CD4-positive, alpha-beta memory T cell (primary cell): Measurements from ENCODE around the gene CLUH. TPM values are rescaled to one million over a fixed set of nuclear protein-coding genes. Genes with fewer than 3 reads are reported as not detected.

Experiments used
- CTCF ChIA-PET: fragments of 350-600 bp; sonication (Branson Sonifier 250); formaldehyde crosslinking; loops from one replicate; lab custom pipeline; 2021; ENCODE audit warnings: inconsistent platforms; ENCODE audit not compliant: partially characterized antibody; lab: Charles Lee
- POLR2A ChIA-PET: fragments of 350-600 bp; sonication (Branson Sonifier 250); formaldehyde crosslinking; loops from one replicate; lab custom pipeline; 2021; ENCODE audit not compliant: partially characterized antibody; lab: Charles Lee
- DNase-seq, 5 donors: peaks; one replicate each; pipeline versions ENCODE4 v3.0.0 to v3.0.0-alpha.2; 2020 to 2022; ENCODE audit warnings: mixed read lengths in 1 of 5
- H3K27ac ChIP-seq: one replicate; pipeline ENCODE4 v1.7.0; 2013; ENCODE audit warnings: low read depth, low read length
- H3K27me3 ChIP-seq: 2 replicates; pipeline ENCODE4 v1.7.0; 2013; ENCODE audit warnings: mild to moderate bottlenecking, low read length, moderate library complexity; ENCODE audit not compliant: insufficient read depth
- H3K36me3 ChIP-seq: 2 replicates; pipeline ENCODE4 v1.7.0; 2013; ENCODE audit warnings: mild to moderate bottlenecking, low read length, moderate library complexity; ENCODE audit not compliant: insufficient read depth
- H3K4me1 ChIP-seq: 2 replicates; pipeline ENCODE4 v1.7.0; 2013; ENCODE audit warnings: mild to moderate bottlenecking, low read length, moderate library complexity; ENCODE audit not compliant: insufficient read depth
- H3K4me3 ChIP-seq, 2 donors: one replicate each; pipeline ENCODE4 v1.7.0; 2013; ENCODE audit warnings: low read length in 2 of 2, mild to moderate bottlenecking in 1 of 2
- H3K9me3 ChIP-seq, 2 donors: one replicate each; pipeline ENCODE4 v1.7.0; 2013; ENCODE audit warnings: low read length in 2 of 2, control low read depth in 1 of 2; ENCODE audit not compliant: control insufficient read depth in 1 of 2
- H3K27ac Mint-ChIP-seq, 7 donors: one replicate each; pipeline ENCODE4 v1.8.0; 2020 to 2021; ENCODE audit warnings: mixed read lengths in 7 of 7, mild to moderate bottlenecking in 6 of 7, inconsistent platforms in 3 of 7, moderate library complexity in 3 of 7
- H3K27me3 Mint-ChIP-seq, 2 donors: one replicate each; pipeline ENCODE4 v1.8.0; 2020 to 2021; ENCODE audit warnings: mixed read lengths in 2 of 2
- H3K36me3 Mint-ChIP-seq, 2 donors: one replicate each; pipeline ENCODE4 v1.8.0; 2020 to 2021; ENCODE audit warnings: mixed read lengths in 2 of 2, inconsistent platforms in 1 of 2, mild to moderate bottlenecking in 1 of 2
- H3K4me1 Mint-ChIP-seq, 4 donors: one replicate each; pipeline ENCODE4 v1.8.0; 2020 to 2021; ENCODE audit warnings: mixed read lengths in 4 of 4, mild to moderate bottlenecking in 1 of 4
- H3K4me3 Mint-ChIP-seq, 8 donors: one replicate each; pipeline ENCODE4 v1.8.0; 2020 to 2021; ENCODE audit warnings: mixed read lengths in 8 of 8, mild to moderate bottlenecking in 7 of 8, moderate library complexity in 6 of 8, inconsistent platforms in 3 of 8
- H3K9me3 Mint-ChIP-seq, 8 donors: one replicate each; pipeline ENCODE4 v1.8.0; 2020 to 2021; ENCODE audit warnings: mixed read lengths in 8 of 8, mild to moderate bottlenecking in 5 of 8, inconsistent platforms in 3 of 8, moderate library complexity in 1 of 8
- intact Hi-C: fragments of 100-400 bp; cut with micrococcal nuclease; formaldehyde crosslinking; loops from one replicate; pipeline ENCODE4 v1.15.1; 2023
- polyA plus RNA-seq, 2 donors: library from polyadenylated mRNA; unstranded; fragments of 300-500 nt; fragmentation: Illumina TruSeq; gene quantifications; one replicate each; pipeline ENCODE4 v1.2.3, GENCODE V29; 2021
- total RNA-seq, 2 experiments: library from RNA; stranded (reverse); gene quantifications; one replicate each; pipeline ENCODE4 v1.2.3, GENCODE V29; 2021

The CLUH gene
- total and polyA plus RNA-seq, 4 experiments from 2014 or later = 5.5 to 44.1 (median 29.1) TPM

GRCh38 chr17:2705888-2706795, 5.4 kb downstream of the CLUH start:
- Histone ChIP-seq H3K36me3 (peaks cover 5% of the 10 kb centered on the region), H3K27ac (no peak overlapping the region), H3K27me3 (no peaks in the 10 kb centered on the region), H3K4me3 (no peak overlapping the region), H3K9me3 (no peaks in the 10 kb centered on the region), H3K4me1 (peaks cover 31% of the 10 kb centered on the region)
- ChIA-PET POLR2A (no interaction called here), CTCF (interaction anchor here (1.4 kb wide), 1 partner anchor 10 kb away, joined by 4 read pairs; no protein-coding TSS in a partner anchor)
- peak overlapping the region in 4 of 7 donors; percentile 24 to 57 (median 30) for H3K27ac Mint-ChIP-seq
- no peak for DNase-seq
- no peaks in the 10 kb centered on the region for H3K9me3 Mint-ChIP-seq
- H3K4me3 Mint-ChIP-seq = peak overlapping the region in 1 of 8 donors; percentile 61
- peaks cover 22 to 40% (median 32%) of the 10 kb centered on the region in 4 donors for H3K4me1 Mint-ChIP-seq
- no peaks in the 10 kb centered on the region for H3K27me3 Mint-ChIP-seq
- H3K36me3 Mint-ChIP-seq = peaks cover 7 to 21% of the 10 kb centered on the region in 2 donors
- intact Hi-C loops = no loop called here

- no peaks in the 10 kb centered on the region for H3K27me3 ChIP-seq
- DNase-seq = no peak
- CTCF ChIA-PET = no interaction called here
- no peaks in the 10 kb centered on the region for H3K9me3 ChIP-seq
- H3K36me3 ChIP-seq = peaks cover 6% of the 10 kb centered on the region
- Mint-ChIP-seq H3K27ac (peak overlapping the region in 5 of 7 donors; percentile 57 to 78 (median 57)), H3K36me3 (peaks cover 7 to 22% of the 10 kb centered on the region in 2 donors), H3K4me1 (peaks cover 17 to 32% (median 26%) of the 10 kb centered on the region in 4 donors), H3K27me3 (no peaks in the 10 kb centered on the region), H3K9me3 (no peaks in the 10 kb centered on the region), H3K4me3 (no peak overlapping the region)
- H3K4me1 ChIP-seq = peaks cover 25% of the 10 kb centered on the region
- POLR2A ChIA-PET = no interaction called here
- H3K27ac ChIP-seq = no peak overlapping the region
- intact Hi-C loops = no loop called here
- no peak overlapping the region for H3K4me3 ChIP-seq
Observed at GRCh38 chr17:2705263-2705662, 6.3 kb downstream of the CLUH start.

- Histone ChIP-seq H3K4me3 (no peak overlapping the region), H3K9me3 (no peaks in the 10 kb centered on the region), H3K27ac (no peak overlapping the region), H3K36me3 (peaks cover 9% of the 10 kb centered on the region), H3K4me1 (peaks cover 21% of the 10 kb centered on the region), H3K27me3 (no peaks in the 10 kb centered on the region)
- Mint-ChIP-seq H3K36me3 (peaks cover 7 to 24% of the 10 kb centered on the region in 2 donors), H3K9me3 (no peaks in the 10 kb centered on the region), H3K27ac (peak overlapping the region in 4 of 7 donors; percentile 57 to 78 (median 66)), H3K4me3 (no peak overlapping the region), H3K27me3 (no peaks in the 10 kb centered on the region), H3K4me1 (peaks cover 13 to 28% (median 22%) of the 10 kb centered on the region in 4 donors)
- DNase-seq = no peak
- POLR2A ChIA-PET = no interaction called here
- intact Hi-C loops = no loop called here
- CTCF ChIA-PET = no interaction called here
Observed at GRCh38 chr17:2704890-2705248, 6.7 kb downstream of the CLUH start.

- DNase-seq = no peak
- H3K27ac ChIP-seq = no peak overlapping the region
- no peaks in the 10 kb centered on the region for H3K9me3 Mint-ChIP-seq
- H3K27me3 ChIP-seq = no peaks in the 10 kb centered on the region
- CTCF ChIA-PET = no interaction called here
- no peaks in the 10 kb centered on the region for H3K9me3 ChIP-seq
- H3K4me1 ChIP-seq = peaks cover 15% of the 10 kb centered on the region
- peaks cover 9 to 22% (median 16%) of the 10 kb centered on the region in 4 donors for H3K4me1 Mint-ChIP-seq
- H3K4me3 ChIP-seq = no peak overlapping the region
- H3K36me3 Mint-ChIP-seq = peaks cover 7 to 28% of the 10 kb centered on the region in 2 donors
- intact Hi-C loops = no loop called here
- H3K36me3 ChIP-seq = peaks cover 9% of the 10 kb centered on the region
- no peaks in the 10 kb centered on the region for H3K27me3 Mint-ChIP-seq
- peak overlapping the region in 2 of 7 donors; percentile 75 to 78 for H3K27ac Mint-ChIP-seq
- no peak overlapping the region for H3K4me3 Mint-ChIP-seq
- POLR2A ChIA-PET = no interaction called here
Observed at GRCh38 chr17:2704031-2704889, 7.3 kb downstream of the CLUH start.

GRCh38 chr17:2703606-2704005, 8.0 kb downstream of the CLUH start:
- Histone ChIP-seq H3K4me1 (peaks cover 9% of the 10 kb centered on the region), H3K27me3 (no peaks in the 10 kb centered on the region), H3K4me3 (no peak overlapping the region), H3K36me3 (peaks cover 9% of the 10 kb centered on the region), H3K9me3 (no peaks in the 10 kb centered on the region), H3K27ac (no peak overlapping the region)
- CTCF ChIA-PET = no interaction called here
- DNase-seq = no peak
- intact Hi-C loops = no loop called here
- Mint-ChIP-seq H3K27ac (no peak overlapping the region), H3K36me3 (peaks cover 7 to 33% of the 10 kb centered on the region in 2 donors), H3K27me3 (no peaks in the 10 kb centered on the region), H3K4me3 (no peak overlapping the region), H3K4me1 (peaks cover 5 to 15% (median 11%) of the 10 kb centered on the region in 4 donors), H3K9me3 (no peaks in the 10 kb centered on the region)
- POLR2A ChIA-PET = no interaction called here

- Histone ChIP-seq H3K27ac (no peak overlapping the region), H3K4me3 (no peak overlapping the region), H3K4me1 (peaks cover 4% of the 10 kb centered on the region), H3K36me3 (peaks cover 9% of the 10 kb centered on the region), H3K27me3 (no peaks in the 10 kb centered on the region), H3K9me3 (no peaks in the 10 kb centered on the region)
- H3K4me1 Mint-ChIP-seq = peaks cover 3 to 11% (median 8%) of the 10 kb centered on the region in 4 donors
- intact Hi-C loops = no loop called here
- H3K27ac Mint-ChIP-seq = no peak overlapping the region
- H3K9me3 Mint-ChIP-seq = no peaks in the 10 kb centered on the region
- H3K36me3 Mint-ChIP-seq = peaks cover 7 to 33% of the 10 kb centered on the region in 2 donors
- ChIA-PET CTCF (no interaction called here), POLR2A (no interaction called here)
- no peaks in the 10 kb centered on the region for H3K27me3 Mint-ChIP-seq
- no peak overlapping the region for H3K4me3 Mint-ChIP-seq
- no peak for DNase-seq
Observed at GRCh38 chr17:2703181-2703580, 8.4 kb downstream of the CLUH start.
